22Rv1 (cell line): ENCODE results near the gene RERE.

Experiments used
- H3K27ac ChIP-seq: fragments of 450-650 bp; 2 replicates; pipeline ENCODE4 v1.5.1; 2017
- ZFX ChIP-seq: fragments of 450-650 bp; IDR thresholded peaks from 2 replicates; pipeline ENCODE4 v1.6.1; 2017; ENCODE audit warnings: antibody characterized with exemption, borderline replicate concordance
- TF ChIP-seq, protein P1 (sequence below): fragments of 450-650 bp; IDR thresholded peaks from 2 replicates; pipeline ENCODE4 v1.5.1; 2017; ENCODE audit warnings: mild to moderate bottlenecking

RERE gene

DNA sequence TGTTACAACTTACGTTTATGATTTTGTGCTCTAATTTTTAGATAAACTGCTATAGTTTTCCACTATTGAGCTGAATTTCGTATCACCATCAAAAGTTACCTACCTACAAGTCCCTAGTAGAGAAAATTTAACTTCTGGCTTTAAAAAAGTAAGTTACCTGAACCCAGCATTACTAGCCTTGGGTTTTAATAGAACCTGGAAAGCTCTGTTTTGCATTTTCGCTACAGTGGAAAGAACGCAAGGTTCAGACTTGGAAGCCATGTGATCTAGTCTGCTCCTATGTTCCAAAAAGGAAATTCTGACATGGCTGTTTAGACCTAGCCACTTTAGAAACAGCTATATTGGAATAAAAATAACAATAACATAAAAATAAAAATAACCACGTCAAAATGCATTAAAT, 389.0 kb downstream of the RERE start:
- no peak for TF ChIP-seq ZFX
- TF ChIP-seq, protein P1, sequence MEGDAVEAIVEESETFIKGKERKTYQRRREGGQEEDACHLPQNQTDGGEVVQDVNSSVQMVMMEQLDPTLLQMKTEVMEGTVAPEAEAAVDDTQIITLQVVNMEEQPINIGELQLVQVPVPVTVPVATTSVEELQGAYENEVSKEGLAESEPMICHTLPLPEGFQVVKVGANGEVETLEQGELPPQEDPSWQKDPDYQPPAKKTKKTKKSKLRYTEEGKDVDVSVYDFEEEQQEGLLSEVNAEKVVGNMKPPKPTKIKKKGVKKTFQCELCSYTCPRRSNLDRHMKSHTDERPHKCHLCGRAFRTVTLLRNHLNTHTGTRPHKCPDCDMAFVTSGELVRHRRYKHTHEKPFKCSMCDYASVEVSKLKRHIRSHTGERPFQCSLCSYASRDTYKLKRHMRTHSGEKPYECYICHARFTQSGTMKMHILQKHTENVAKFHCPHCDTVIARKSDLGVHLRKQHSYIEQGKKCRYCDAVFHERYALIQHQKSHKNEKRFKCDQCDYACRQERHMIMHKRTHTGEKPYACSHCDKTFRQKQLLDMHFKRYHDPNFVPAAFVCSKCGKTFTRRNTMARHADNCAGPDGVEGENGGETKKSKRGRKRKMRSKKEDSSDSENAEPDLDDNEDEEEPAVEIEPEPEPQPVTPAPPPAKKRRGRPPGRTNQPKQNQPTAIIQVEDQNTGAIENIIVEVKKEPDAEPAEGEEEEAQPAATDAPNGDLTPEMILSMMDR = no peak
- H3K27ac ChIP-seq = no peak overlapping the region

DNA sequence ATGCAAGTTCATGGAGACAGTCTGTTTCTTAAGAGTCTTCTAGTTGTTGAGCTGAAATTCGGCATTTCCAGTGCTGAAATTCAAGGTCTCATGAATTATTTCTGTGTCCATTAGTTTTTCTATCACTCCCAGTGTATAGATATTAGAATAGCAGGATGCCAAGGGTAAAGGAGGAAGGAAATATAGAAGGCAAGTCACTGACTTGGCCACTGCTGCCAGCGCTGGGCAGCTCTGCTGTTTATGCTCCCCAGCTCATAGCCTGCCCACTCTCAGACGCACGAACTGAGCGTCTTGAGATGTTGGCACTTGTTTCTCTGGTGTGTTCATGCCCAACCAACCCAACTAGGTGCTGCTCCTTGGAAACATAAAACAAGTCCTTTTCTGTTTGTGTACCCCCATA, 389.5 kb downstream of the RERE start:
- TF ChIP-seq, protein P1 = no peak

DNA sequence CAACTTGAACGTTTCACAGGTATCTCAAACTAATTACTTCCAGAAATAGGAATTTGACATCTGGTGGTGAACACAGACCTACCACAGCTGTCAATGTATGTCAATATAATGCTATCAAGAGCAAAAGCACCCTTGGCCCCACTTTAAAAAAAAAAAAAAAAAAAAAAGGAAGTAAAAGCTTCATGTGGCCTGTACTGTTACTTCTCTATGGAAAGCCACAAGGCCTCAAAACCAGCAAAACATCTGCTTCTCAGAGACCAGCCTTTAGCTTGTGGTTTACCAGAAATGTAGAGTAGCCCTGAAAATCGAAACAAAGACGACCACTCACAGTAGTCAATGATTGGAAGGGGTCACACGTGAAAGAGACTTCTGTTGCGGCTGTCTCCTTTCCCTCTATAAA, 389.9 kb downstream of the RERE start:
- no peak overlapping the region for H3K27ac ChIP-seq

More for the DNA sequence above, 389.5 kb downstream of the RERE start:
- no peak overlapping the region for H3K27ac ChIP-seq

DNA sequence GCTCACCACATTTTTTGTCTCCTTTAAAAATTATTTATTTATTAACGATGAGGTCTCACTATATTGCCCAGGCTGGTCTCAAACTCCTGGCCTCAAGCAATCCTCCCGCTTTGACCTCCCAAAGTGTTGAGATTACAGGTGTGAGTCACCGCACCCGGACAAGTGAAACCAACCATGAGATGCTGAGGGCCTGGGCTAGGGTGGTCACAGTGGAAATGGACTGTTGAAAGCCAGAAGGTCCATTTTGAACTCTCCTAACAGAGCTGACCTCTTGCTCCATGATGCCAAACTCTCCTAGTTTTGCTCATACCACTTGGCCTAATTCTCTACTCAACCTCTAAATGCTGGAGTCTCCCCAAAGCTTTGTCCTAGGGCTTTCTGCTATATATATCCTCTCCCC, 390.4 kb downstream of the RERE start:
- TF ChIP-seq ZFX = no peak
- TF ChIP-seq, protein P1 = no peak
- H3K27ac ChIP-seq = no peak overlapping the region

More for the DNA sequence above, 389.9 kb downstream of the RERE start:
- TF ChIP-seq, protein P1 = no peak
- no peak for TF ChIP-seq ZFX

DNA sequence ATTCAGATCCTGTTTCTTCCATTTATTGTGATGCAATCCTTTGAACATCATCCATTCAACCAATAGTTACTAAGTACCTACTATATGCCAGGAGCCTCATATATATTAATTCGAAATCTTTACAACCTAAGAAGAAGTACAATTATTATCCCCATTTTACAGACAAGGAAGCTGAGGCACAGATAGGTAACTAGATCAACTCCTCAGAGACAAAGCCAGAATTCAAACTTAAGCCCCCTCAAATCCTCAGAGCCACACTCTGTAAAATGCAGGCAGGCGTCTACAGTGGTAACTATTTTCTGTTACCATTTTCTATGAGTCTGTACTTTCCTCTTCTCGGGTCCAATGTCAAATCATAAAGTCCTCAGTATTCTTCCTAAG, 391.7 kb downstream of the RERE start:
- H3K27ac ChIP-seq = 0 out of 2 replicates have a peak overlapping the region, but pooled peaks have one; percentile 54
- TF ChIP-seq ZFX = no peak

DNA sequence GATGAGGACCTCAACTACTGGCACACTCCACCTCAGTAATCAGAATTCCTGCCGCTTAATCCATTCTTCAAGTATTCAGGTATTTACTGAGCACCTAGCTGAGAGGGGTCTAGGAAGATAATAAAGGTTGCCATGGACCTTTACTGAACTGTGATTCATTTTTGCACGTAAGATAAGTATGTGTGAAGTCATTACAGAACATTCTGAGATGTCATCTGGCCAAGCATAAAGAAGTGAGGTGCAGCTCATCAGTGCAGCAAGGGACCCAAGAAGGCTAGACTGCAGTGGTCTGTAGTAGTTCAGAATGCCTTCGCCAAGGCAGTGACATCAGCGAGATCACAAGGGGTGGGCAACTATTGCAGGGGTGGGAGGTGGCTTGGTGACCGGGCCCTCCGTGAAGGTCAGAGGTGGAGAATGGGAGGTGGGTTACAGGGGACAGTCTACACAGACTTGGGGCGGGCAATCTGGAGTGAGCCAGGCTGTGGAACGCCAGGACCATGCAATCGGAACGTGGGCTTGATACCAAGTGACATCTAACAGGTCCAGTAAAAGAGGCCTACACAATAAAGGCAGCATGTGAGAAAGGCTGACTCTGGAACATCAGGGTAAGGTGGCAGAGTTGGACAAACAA, 392.2 kb downstream of the RERE start:
- TF ChIP-seq, protein P1 = no peak
- TF ChIP-seq ZFX = no peak
- peak overlapping the region; percentile 54 for H3K27ac ChIP-seq

DNA sequence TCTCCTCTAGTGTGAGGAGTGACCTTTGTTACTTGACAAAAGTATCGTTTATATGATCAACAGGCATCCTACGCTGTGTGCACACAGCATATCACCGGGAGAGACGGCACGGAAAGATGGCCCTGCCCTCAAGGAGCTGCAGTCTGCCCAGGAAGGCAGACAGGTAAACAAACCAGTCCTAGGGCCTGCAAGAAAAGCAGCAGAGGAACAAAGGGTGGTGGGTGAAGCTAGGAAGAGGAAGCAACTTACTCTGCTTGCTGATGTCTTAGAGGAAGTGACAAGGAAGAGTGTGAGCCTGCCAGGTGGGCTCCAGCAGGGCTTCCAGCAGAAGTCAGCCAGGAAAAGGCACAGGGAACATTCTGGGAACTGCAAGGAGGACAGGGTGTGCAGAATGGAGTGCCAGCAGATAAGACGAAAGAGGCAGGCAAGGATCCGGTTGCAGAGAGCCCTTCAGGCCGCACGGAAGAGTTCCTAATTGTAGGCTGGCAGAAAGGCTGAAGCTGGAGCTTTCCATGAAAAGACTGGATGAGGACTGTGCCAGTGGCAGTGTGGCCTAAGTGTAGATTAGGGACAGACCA, 392.8 kb downstream of the RERE start:
- peak overlapping the region; percentile 54 for H3K27ac ChIP-seq
- TF ChIP-seq, protein P1 = no peak
- no peak for TF ChIP-seq ZFX
